Esophagus muscularis mucosa (tissue), 4 donors: ENCODE measurements around the gene AFAP1L1.

Experiments
- CTCF ChIP-seq, 3 experiments: fragments of 200-600 bp in 2 of 3; fragments of 450-650 bp in 1 of 3; sonication (generic) in 2 of 3; IDR thresholded peaks; one replicate each; pipeline ENCODE4 v1.5.1; 2017 to 2019; ENCODE audit warnings: antibody characterized with exemption in 3 of 3, mild to moderate bottlenecking in 2 of 3, moderate library complexity in 1 of 3
- EP300 ChIP-seq: sonication (generic); formaldehyde crosslinking; IDR thresholded peaks from one replicate; pipeline ENCODE4 v1.6.1; 2017; ENCODE audit warnings: antibody characterized with exemption
- POLR2A ChIP-seq: fragments of 450-650 bp; IDR thresholded peaks from one replicate; pipeline ENCODE4 v1.6.1; 2017; ENCODE audit warnings: antibody characterized with exemption, moderate library complexity, mild to moderate bottlenecking, low read depth
- POLR2AphosphoS5 ChIP-seq, 2 donors: sonication (generic); formaldehyde crosslinking; IDR thresholded peaks; one replicate each; pipeline ENCODE4 v1.6.1; 2017; ENCODE audit warnings: antibody characterized with exemption in 2 of 2

- TF ChIP-seq CTCF (IDR thresholded peaks at IDR 0.05) (no peak), POLR2A (no peak), POLR2AphosphoS5 (IDR thresholded peaks at IDR 0.05) (no peak), EP300 (no peak)
Measured at GRCh38 chr5:149348518-149348917, 76.9 kb downstream of the AFAP1L1 start.
